IPS DF 6.9 (cell line): ENCODE data around the gene NCKAP5.

ENCODE experiments used
- DNase-seq: peaks from one replicate; pipeline ENCODE4 v3.0.0-alpha.2; 2013; ENCODE audit warnings: low read depth, low spot score
- H3K27ac ChIP-seq: one replicate; pipeline ENCODE4 v1.5.1; 2013; ENCODE audit warnings: low read length, control low read depth
- H3K27me3 ChIP-seq: 2 replicates; pipeline ENCODE4 v1.6.1; 2013; ENCODE audit warnings: mild to moderate bottlenecking, low read length; ENCODE audit not compliant: control insufficient read depth, insufficient read depth
- H3K36me3 ChIP-seq: 2 replicates; pipeline ENCODE4 v1.6.1; 2013; ENCODE audit warnings: low read length; ENCODE audit not compliant: control insufficient read depth, insufficient read depth
- H3K4me1 ChIP-seq: 2 replicates; pipeline ENCODE4 v1.6.1; 2013; ENCODE audit warnings: low read length; ENCODE audit not compliant: control insufficient read depth, insufficient read depth
- H3K4me3 ChIP-seq: 2 replicates; pipeline ENCODE4 v1.5.1; 2013; ENCODE audit warnings: mild to moderate bottlenecking, low read length
- H3K9me3 ChIP-seq: 2 replicates; pipeline ENCODE4 v1.6.1; 2013; ENCODE audit warnings: low read length, inconsistent platforms; ENCODE audit not compliant: control insufficient read depth, insufficient read depth
- WGBS: extraction: QIAGEN DNeasy Blood & Tissue Kit; methylation state at CpG from one replicate; pipeline ENCODE4 v1.1.7; 2013; ENCODE audit warnings: mixed read lengths, missing lambda C conversion rate; ENCODE audit not compliant: insufficient read length, insufficient coverage; 5-methylcytosine and 5-hydroxymethylcytosine counted together

Gene NCKAP5

DNA sequence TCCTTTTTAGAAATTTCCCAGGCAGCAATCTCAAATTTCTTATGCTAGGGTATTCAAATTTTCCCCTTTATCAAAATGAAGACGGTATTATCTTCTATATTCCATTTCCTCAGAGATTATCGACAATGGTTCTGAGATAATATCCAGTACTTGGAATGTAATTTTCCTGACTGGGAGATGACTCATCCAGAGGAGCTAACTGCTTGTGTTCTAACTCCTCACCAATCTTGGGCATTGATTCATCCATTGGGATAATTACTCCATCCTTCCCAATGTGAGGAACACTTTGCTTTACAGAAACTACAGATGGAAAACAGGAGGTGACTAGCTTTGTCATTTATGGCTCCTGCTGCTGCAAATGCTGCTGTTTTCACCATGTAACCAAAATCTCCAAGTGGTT lies 658.8 kb downstream of the NCKAP5 start:
- H3K9me3 ChIP-seq = no peaks in the 10 kb centered on the region
- H3K36me3 ChIP-seq = no peaks in the 10 kb centered on the region
- WGBS = no CpG with 5 or more reads among the region's 2 CpGs
- DNase-seq = no peak
- H3K27ac ChIP-seq = no peak overlapping the region
- H3K27me3 ChIP-seq = no peaks in the 10 kb centered on the region
- H3K4me3 ChIP-seq = no peak overlapping the region
- no peaks in the 10 kb centered on the region for H3K4me1 ChIP-seq

DNA sequence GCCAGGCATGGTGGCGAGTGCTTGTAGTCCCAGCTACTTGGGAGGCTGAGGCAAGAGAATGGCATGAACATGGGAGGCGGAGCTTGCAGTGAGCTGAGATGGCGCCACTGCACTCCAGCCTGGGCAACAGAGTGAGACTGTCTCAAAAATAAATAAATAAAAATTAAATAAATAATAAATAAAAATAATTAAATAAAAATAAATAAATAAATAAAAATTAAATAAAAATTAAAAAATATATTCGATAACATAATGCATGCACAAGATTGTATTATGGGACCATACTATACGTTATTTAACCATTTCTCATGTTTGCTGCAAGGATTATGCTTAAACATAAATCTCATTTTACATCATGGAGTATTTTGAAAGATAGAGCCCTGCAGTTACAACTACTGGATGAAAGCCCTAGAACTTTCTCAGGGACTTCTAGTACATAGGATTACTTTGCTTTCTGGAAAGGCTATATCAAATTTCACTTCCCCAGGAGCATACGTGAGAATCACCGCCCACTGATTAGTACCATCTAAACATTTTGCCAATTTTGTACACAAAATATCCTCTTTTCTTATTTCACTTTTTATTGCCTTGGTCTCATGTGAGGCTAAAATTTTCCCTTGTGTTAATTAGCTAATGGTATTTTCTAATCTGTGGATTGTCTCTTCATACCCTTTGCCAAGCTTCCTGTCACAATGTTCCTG lies 664.0 kb downstream of the NCKAP5 start:
- H3K4me1 ChIP-seq = no peaks in the 10 kb centered on the region

DNA sequence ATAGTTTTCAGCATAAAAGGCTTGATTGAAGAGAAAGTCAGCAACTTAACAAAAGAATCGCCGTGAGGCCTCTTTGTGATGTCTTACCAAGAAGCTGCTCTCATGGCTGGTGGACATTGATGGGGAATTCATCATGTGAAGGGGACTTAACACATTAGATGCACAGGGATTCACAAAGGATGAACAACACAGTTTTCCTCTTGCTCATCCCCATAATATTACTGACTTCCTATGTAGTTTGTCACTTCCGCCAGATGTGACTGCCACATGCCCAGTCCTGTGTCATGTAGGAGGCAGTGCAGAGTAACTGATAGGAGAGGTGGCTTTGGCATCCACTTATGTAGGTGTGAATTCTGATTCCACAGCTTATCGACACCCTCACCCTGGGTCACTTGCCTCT lies 665.6 kb downstream of the NCKAP5 start:
- no CpG with 5 or more reads among the region's 4 CpGs for WGBS
- H3K27me3 ChIP-seq = no peaks in the 10 kb centered on the region

More for the DNA sequence above, 664.0 kb downstream of the NCKAP5 start:
- DNase-seq = no peak
- Histone ChIP-seq H3K9me3 (no peaks in the 10 kb centered on the region), H3K4me3 (no peak overlapping the region), H3K27me3 (no peaks in the 10 kb centered on the region), H3K27ac (no peak overlapping the region), H3K36me3 (no peaks in the 10 kb centered on the region)
- no CpG with 5 or more reads among the region's 7 CpGs for WGBS

DNA sequence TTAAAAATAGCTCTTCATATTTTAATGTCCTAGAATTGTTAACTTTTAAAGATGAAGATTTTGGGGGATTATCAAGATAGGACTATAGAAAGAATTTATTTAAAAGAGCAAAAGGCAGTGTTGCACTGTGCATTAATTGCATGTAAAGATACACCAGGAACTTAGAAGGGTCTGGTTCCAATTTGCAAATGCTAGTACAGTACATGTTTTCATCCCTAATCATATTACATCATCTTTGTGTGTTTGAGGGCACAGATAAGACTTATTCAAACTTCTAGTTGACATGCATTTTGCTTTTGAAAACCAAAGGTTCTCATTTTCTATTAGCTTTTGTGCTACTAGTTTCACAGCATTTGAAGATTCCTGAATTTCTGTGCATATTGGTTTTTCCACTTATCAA lies 666.6 kb downstream of the NCKAP5 start:
- Histone ChIP-seq H3K36me3 (no peaks in the 10 kb centered on the region), H3K4me1 (no peaks in the 10 kb centered on the region), H3K27me3 (no peaks in the 10 kb centered on the region), H3K27ac (no peak overlapping the region), H3K4me3 (no peak overlapping the region), H3K9me3 (no peaks in the 10 kb centered on the region)
- no peak for DNase-seq

More for the DNA sequence above, 665.6 kb downstream of the NCKAP5 start:
- H3K4me3 ChIP-seq = no peak overlapping the region
- no peaks in the 10 kb centered on the region for H3K36me3 ChIP-seq
- no peaks in the 10 kb centered on the region for H3K4me1 ChIP-seq
- no peaks in the 10 kb centered on the region for H3K9me3 ChIP-seq
- H3K27ac ChIP-seq = no peak overlapping the region
- no peak for DNase-seq

DNA sequence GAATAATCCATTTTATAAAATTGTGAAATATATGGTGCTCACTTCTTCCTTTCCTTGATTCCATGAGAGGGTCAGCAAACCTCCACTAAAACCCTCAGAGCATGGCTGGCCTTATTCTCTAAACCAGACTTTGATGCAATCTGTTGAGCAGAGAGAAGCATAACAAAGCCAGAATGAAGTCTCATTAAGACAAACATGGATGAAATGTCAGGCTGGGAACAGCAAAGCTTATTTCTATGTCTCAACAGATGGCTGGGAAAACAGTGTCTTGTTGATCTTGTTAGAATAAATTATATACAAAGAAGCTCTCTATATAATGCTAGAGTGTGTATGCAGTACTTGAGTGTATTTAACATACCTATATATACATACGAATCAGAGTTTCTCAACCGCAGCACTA lies 671.2 kb downstream of the NCKAP5 start:
- Histone ChIP-seq H3K27ac (no peak overlapping the region), H3K27me3 (no peaks in the 10 kb centered on the region), H3K36me3 (no peaks in the 10 kb centered on the region), H3K4me3 (no peak overlapping the region), H3K4me1 (no peaks in the 10 kb centered on the region; the same call in 1 of the 2 replicates), H3K9me3 (no peaks in the 10 kb centered on the region)
- WGBS = no CpG with 5 or more reads among the region's 2 CpGs
- DNase-seq = no peak

DNA sequence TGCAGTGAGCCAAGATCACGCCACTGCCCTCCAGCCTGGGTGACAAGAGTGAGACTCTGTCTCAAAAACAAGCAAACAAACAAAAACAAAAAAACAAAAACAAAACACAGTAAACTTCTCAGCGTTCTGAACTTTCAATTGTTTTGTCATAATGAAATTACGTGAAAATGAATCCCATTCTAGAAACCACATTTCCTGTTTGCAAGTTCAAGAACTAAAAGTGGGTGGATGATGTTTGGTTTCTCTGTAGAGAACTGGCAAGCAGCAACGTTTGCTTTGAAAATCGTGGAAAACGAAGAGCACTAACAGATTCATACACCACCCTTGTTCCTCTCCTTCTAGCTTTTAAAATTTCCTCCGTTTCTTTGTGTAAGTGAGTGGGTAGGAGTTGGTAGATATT lies 672.2 kb downstream of the NCKAP5 start:
- H3K36me3 ChIP-seq = no peaks in the 10 kb centered on the region
- H3K27ac ChIP-seq = no peak overlapping the region
- no peaks in the 10 kb centered on the region; the same call in 1 of the 2 replicates for H3K4me1 ChIP-seq
- WGBS = no CpG with 5 or more reads among the region's 7 CpGs
- H3K9me3 ChIP-seq = no peaks in the 10 kb centered on the region
- H3K4me3 ChIP-seq = no peak overlapping the region
- DNase-seq = no peak
- no peaks in the 10 kb centered on the region for H3K27me3 ChIP-seq

DNA sequence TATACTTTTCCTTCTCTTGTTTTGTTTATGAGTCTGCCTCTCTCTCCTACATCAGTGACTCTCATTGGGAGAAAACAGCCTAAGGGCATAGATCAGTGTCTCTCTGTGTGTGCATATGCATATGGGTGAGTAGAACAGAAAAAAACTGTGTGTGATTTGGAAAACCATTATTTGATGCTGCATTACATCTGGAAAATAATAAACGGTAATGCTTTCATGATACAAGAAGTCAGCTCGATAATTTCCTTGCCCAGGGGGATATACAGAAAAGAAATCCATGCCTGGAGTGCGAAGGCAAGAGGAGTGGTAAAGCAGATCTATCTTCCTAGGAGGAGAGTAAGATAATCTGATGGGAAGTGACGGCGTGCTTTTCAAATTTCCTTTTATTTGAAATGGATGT lies 676.8 kb downstream of the NCKAP5 start:
- Histone ChIP-seq H3K9me3 (no peaks in the 10 kb centered on the region), H3K4me1 (no peaks in the 10 kb centered on the region; the same call in 1 of the 2 replicates), H3K27me3 (no peaks in the 10 kb centered on the region), H3K27ac (no peak overlapping the region), H3K36me3 (no peaks in the 10 kb centered on the region), H3K4me3 (no peak overlapping the region)
- DNase-seq = no peak
- no CpG with 5 or more reads among the region's 5 CpGs for WGBS

DNA sequence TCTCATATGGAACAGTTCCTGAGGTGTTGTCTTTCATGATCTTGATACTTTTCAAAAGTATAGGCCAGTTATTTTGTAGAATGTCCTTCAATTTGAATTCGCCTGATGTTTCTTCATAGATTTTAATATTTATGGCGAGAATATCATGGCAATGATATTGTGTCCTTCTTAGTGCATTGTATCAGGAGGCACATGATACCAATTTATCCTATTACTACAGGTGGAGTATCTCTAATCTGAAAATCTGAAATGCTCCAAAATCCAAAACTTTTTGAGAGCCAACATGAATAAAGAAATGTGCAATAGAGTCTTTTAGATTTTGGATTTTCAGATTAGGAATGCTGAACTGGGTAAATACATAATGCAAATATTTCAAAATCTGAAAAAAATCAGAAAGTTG lies 681.7 kb downstream of the NCKAP5 start:
- H3K4me3 ChIP-seq = no peak overlapping the region
- DNase-seq = no peak
- no peaks in the 10 kb centered on the region for H3K9me3 ChIP-seq
- no CpG with 5 or more reads among the region's 2 CpGs for WGBS
- H3K27me3 ChIP-seq = no peaks in the 10 kb centered on the region
- H3K4me1 ChIP-seq = no peaks in the 10 kb centered on the region
- H3K27ac ChIP-seq = no peak overlapping the region
- H3K36me3 ChIP-seq = no peaks in the 10 kb centered on the region

DNA sequence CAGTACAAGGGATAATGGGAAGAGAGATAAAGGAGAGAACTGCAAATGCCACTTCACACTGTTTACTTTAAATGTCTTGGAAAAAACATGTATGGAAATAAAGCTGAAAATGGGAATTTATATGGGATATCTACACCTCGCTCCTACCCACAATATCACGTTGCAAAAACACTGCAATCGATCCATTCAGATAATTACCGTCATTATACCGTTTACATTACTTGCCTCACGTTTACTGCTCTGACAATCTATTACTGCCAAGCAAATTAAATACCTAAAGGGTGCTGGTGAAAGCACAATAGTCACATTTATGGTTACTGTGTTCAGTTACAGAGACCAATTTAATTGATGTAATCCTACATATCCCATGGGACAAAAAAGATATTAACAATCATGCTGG lies 683.6 kb downstream of the NCKAP5 start:
- DNase-seq = no peak

DNA sequence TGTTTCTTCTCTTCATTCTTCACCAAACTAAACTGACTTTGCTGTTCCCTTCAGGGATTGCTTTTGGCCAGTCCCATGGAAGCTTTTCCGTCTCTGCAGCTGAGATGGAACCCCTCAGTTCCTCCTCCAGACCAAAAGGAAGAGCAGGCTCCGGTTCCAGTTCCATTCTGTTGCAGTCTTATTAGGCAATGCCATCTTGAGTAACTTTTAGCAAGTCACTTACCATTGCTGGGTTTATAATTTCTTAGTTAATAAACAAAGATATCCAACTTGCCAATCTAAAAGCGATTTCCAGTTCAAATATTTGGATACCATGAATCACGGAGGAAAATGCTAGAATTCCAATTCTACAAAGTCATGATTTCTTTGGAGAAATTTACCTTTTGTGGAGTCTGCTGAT lies 684.0 kb downstream of the NCKAP5 start:
- Histone ChIP-seq H3K4me3 (no peak overlapping the region), H3K9me3 (no peaks in the 10 kb centered on the region), H3K4me1 (no peaks in the 10 kb centered on the region), H3K36me3 (no peaks in the 10 kb centered on the region), H3K27me3 (no peaks in the 10 kb centered on the region), H3K27ac (no peak overlapping the region)
- DNase-seq = no peak
- no CpG with 5 or more reads among the region's 4 CpGs for WGBS

More for the DNA sequence above, 683.6 kb downstream of the NCKAP5 start:
- no peak overlapping the region for H3K4me3 ChIP-seq
- 100% methylated on average over 5 of the region's 6 CpGs for WGBS
- H3K36me3 ChIP-seq = no peaks in the 10 kb centered on the region
- no peaks in the 10 kb centered on the region for H3K4me1 ChIP-seq
- no peaks in the 10 kb centered on the region for H3K27me3 ChIP-seq
- no peaks in the 10 kb centered on the region for H3K9me3 ChIP-seq
- H3K27ac ChIP-seq = no peak overlapping the region

DNA sequence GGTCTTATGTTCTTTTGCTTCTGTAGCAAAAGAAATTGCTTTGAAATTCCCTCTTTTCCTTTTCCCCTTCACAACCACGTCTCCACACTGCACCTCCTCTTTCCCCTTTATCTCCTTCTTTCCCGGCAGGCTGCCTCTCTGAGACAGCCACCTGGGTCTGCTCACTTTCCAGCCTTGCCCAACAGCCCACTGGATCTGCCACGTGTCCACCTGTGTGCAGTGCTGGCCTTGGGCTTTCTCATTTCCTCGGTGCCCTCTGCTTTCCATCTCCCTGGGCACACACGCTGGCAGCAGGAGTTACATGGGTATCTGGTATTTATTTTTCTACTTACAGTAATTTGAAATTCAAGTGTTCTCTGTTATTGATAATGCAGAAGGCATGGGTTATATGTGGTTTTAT lies 684.8 kb downstream of the NCKAP5 start:
- no peak overlapping the region for H3K4me3 ChIP-seq
- H3K27me3 ChIP-seq = no peaks in the 10 kb centered on the region
- H3K27ac ChIP-seq = no peak overlapping the region
- WGBS = no CpG with 5 or more reads among the region's 5 CpGs
- H3K4me1 ChIP-seq = no peaks in the 10 kb centered on the region
- H3K36me3 ChIP-seq = no peaks in the 10 kb centered on the region
- DNase-seq = no peak
- H3K9me3 ChIP-seq = no peaks in the 10 kb centered on the region
